ENCODE measurements around the gene ZNF454.

Gene ZNF454

DNA sequence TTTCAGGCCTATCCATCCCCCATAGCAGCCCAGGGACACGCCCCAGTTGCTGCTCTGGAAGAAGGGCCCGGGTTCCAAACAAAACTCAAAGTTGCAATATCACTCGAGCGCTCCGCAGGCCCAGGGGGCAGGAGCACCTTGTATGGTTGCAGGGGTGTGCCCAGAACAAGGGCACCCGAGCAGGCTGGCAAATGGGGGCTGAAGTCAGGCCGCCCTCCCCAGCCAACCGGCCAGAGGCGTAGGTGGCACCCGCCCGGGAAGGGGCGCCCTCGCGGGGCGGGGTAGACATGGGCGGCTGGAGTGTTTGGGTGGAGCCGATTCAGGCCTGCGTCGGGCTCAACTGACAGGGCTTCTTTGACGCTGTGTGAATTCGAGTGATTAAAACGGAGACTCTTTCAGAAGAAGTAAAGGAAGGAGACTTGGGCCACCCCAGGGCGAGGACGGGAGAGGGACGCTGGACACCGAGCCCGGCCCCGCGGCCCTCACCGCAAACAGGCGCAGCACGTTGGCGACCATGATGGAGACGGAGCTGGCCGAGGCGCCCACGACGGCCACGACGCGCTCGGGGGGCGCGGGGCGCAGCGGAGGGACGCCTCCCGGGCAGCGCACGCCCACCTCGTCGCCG lies 53.1 kb downstream of the ZNF454 start:
- DNase-seq = no peak

DNA sequence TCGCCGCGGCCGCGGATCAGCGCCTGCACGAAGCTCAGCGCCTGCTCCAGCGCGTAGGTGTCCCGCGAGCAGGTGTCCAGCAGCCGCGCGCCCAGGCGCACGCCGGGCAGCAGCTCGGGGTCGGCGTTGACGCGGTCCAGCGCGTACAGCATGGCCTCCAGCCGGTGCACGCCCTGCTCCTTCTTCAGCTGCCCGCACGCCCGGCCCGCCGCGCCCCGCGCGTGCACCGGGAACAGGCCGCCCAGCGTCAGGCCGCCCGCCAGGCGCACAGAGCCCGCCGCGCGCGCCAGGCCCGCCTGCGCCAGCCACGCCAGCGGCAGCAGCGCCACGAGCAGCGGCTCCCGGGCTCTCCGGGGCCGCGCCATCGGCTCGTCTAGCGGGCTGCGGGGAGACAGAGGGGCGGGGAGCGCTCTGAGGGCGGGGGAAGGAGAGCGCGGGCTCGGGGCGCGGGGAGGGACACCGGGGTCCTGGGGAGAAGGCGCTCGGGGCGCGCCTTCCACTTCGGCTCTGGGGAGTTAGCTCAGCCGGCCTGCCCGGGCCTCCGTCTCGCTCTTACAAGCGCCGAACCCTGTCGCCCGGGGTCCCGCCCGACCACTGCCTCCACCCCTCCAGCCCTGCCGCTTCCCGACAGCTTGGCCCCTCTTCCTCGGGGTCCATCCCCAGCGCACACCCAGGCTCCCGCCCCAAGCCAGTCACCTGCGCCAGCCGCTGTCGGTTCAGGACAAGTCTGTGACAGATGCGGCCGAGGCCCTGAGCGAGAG lies 53.8 kb downstream of the ZNF454 start, which contains the start of gene GRM6:
GRM6 (minus strand) TSS at position 741 of the 761 bp plus-strand sequence; CDS start at position 365, 376 bp downstream.
- DNase-seq = no peak

DNA sequence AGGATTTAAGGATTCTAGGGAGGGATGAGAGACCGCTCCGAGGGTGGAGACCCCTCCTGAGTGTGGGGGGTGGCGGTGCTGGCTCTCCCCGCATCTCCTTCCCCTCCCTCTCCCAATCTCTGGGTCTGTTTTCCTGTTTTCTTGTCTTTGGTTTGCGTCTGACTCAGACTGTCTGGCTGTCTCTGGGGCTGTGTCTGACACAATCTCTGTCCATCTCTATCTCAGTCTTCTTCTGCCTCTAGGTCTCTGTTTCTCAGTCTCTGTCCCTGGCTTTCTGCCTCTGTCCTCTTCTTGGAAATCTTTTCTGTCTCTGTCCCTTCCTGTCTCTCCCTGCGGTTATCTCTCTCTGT lies 54.3 kb downstream of the ZNF454 start:
- no peak for DNase-seq

DNA sequence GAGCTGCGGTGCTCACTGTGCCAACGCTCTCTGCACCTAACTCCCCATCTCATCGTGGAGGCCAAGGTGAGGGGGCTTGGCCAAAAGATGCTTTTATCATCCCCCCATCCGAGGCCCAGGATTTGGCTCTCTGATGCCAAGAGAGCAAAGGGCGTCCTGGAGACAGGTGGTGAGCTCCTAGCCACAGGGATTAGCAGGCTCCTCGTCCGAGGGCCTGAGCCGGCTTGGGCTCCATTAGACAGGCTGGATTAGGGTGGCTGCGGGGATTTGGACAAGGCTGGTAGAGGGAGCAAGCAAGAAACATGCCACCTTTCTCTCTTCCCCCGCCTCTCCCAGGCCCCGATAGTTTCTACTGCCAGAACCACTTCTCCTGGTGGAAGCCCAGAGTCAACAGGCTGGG lies 55.2 kb downstream of the ZNF454 start:
- no peak for DNase-seq

DNA sequence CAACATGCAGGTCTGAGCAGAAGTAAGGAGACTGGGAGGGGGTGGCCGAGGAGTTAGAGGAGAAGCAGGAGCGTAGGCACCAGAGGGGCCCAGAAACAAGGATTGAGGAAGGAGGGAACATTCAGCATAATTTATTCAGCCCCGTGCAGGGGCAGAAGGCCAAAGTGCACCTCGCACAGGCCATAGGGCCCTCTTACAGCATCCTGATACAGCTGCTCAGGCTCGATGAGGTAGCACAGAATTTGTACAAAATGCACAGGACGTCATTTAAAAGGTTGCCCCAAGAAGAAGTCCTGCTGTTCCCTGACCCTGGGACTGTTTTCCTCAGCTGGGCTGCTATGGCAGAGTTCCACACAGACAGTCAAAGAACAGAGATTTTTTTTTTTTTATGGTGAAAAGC lies 56.2 kb downstream of the ZNF454 start:
- no peak for DNase-seq

DNA sequence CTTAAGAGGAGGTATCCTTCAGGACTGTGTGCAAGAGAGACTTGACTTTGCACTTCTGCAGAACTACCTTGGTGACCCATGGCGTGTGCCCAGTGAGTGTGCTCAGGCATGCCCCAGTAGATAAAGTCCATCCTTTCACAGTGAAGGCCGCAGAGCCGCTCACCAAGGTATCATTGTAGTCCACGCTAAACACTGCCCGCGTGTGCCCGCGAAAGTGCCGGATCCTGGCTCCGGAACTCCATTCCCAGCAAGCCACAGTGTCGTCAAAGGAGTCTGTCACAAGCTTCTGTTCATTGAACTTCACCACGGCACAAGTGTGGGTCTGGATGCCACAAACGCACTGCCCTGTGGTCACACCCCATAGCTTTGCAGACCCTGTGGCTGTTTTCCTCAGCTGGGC lies 57.4 kb downstream of the ZNF454 start:
- DNase-seq = no peak

DNA sequence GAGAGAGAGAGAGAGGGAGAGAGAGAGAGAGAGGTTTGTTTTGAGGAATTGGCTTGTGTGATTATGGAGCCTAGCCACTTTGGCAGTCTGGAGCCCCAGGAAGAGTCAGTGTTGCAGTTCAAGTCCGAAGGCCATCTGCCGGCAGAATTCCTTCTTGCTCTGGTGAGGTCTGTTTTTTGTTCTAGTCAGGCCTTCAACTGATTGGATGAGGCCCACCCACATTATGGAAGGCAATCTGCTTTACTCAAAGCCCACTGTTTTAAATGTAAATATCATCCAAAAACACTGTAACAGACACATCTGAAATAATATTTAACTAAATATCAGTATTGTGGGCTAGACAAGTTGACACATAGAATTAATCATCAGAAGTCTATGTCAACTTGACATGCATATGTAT lies 65.6 kb downstream of the ZNF454 start:
- DNase-seq = no peak

DNA sequence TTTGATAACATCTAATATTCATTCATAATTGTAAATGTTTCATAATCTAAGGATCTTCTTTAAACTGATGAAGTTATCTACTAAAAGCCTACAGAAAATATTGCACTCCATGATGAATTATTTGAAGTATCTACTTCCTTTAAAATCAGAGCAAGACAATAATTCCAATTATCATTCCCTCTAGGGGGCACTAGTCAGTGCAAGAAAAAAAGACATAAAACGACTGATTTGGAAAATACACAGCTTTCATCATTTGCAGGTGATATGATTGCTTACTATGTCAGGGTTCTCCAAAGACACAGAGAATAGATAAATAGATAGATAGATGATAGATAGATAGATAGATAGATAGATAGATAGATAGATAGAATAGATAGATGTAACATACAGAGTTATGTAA lies 67.7 kb downstream of the ZNF454 start:
- DNase-seq = no peak
